Skeletal muscle cell (primary cell): ENCODE measurements around the gene EXOSC10.
"Not testable (repeated sequence)": the region's sequence is repeated elsewhere in the genome, so short reads cannot be mapped to it uniquely, and the experiment has no call there.

Source experiments
- DNase-seq: peaks from one replicate; pipeline ENCODE4 v3.0.0-alpha.2; 2010; ENCODE audit warnings: low read depth
- H3K4me3 ChIP-seq: 2 replicates; pipeline ENCODE4 v1.5.1; 2011; ENCODE audit warnings: low read depth, mild to moderate bottlenecking, control low read depth, low read length, moderate library complexity

EXOSC10 gene

DNA sequence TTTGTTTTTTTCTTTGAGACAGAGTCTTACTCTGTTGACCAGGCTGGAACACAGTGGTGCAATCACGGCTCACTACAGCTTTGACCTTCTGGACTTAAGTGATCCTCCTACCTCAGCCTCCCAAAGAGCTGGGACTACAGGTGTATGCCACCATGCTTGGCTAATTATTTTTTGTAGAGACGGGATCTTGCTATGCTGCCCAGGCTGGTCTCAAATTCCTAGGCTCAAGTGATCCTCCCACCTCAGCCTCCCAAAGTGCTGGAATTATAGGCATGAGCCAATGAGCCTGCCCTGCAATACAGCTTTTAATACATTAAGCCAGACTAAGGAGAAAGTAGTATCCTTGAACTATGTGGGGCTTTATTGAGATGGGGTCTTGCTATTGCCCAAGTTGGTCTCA is 16.6 kb upstream of the EXOSC10 start:
- no peak overlapping the region for H3K4me3 ChIP-seq
- DNase-seq, result no peak

- H3K4me3 ChIP-seq, result no peak overlapping the region
- no peak for DNase-seq
Measured at GRCh38 chr1:11114966-11115365, 15.3 kb upstream of the EXOSC10 start.

GRCh38 chr1:11109047-11109760 is 9.5 kb upstream of the EXOSC10 start:
- no peak overlapping the region for H3K4me3 ChIP-seq
- DNase-seq, result no peak

- H3K4me3 ChIP-seq, result no peak overlapping the region
- no peak for DNase-seq
Measured at GRCh38 chr1:11107599-11107998, 7.9 kb upstream of the EXOSC10 start.

DNA sequence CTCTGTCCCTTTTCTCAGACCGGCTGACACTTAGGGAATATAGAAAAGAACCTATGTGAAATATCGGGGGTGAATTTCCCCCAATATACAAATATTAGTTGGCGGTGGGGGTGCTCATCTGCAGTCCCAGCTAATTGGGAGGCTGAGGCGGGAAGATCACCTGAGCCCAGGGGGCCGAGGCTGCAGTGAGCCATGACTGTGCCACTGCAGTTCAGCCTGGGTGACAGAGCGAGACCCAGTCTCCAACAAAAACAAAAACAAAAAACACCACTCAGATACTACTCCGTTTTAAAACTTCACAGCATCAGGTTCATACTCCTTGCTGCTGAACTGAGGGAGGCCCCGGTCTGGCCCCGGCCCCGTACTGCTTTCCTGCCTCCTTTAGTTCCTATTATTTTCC is 5.9 kb upstream of the EXOSC10 start:
- no peak for DNase-seq
- H3K4me3 ChIP-seq, result no peak overlapping the region

GRCh38 chr1:11101347-11101746 is 1.7 kb upstream of the EXOSC10 start:
- no peak for DNase-seq
- H3K4me3 ChIP-seq, result no peak overlapping the region

DNA sequence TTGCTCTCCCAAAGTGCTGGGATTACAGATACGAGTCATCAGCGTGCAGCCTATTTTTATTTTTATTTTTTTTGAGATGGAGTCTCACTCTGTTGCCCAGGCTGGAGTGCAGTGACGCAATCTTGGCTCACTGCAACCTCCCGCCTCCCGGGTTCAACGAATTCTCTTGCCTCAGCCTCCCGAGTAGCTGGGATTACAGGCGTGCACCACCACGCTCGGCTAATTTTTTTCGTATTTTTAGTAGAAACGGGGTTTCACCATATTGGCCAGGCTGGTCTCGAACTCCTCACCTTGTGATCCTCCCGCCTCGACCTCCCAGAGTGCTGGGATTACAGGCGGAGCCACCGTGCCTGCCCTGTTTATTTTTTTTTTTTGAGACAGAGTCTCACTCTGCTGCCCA is 1.1 kb upstream of the EXOSC10 start:
- not testable (repeated sequence) for H3K4me3 ChIP-seq, DNase-seq

GRCh38 chr1:11100149-11100493 is 452 bp upstream of the EXOSC10 start:
- no peak for DNase-seq

GRCh38 chr1:11098931-11099309 is 749 bp downstream of the EXOSC10 start:
- DNase-seq, result no peak
- H3K4me3 ChIP-seq, result peak overlapping the region; percentile 96

More at GRCh38 chr1:11100149-11100493, 452 bp upstream of the EXOSC10 start:
- H3K4me3 ChIP-seq, result peak overlapping the region; percentile 96

GRCh38 chr1:11083784-11084183 is 15.9 kb downstream of the EXOSC10 start:
- H3K4me3 ChIP-seq, DNase-seq: not testable (repeated sequence)

- DNase-seq, result no peak
Measured at GRCh38 chr1:11080931-11081330, 18.7 kb downstream of the EXOSC10 start.

GRCh38 chr1:11078631-11079030 is 21.0 kb downstream of the EXOSC10 start:
- H3K4me3 ChIP-seq, result no peak overlapping the region
- DNase-seq, result peak; percentile 38

More at GRCh38 chr1:11080931-11081330, 18.7 kb downstream of the EXOSC10 start:
- no peak overlapping the region for H3K4me3 ChIP-seq

GRCh38 chr1:11073398-11073797 is 26.3 kb downstream of the EXOSC10 start:
- not testable (repeated sequence) for H3K4me3 ChIP-seq, DNase-seq

DNA sequence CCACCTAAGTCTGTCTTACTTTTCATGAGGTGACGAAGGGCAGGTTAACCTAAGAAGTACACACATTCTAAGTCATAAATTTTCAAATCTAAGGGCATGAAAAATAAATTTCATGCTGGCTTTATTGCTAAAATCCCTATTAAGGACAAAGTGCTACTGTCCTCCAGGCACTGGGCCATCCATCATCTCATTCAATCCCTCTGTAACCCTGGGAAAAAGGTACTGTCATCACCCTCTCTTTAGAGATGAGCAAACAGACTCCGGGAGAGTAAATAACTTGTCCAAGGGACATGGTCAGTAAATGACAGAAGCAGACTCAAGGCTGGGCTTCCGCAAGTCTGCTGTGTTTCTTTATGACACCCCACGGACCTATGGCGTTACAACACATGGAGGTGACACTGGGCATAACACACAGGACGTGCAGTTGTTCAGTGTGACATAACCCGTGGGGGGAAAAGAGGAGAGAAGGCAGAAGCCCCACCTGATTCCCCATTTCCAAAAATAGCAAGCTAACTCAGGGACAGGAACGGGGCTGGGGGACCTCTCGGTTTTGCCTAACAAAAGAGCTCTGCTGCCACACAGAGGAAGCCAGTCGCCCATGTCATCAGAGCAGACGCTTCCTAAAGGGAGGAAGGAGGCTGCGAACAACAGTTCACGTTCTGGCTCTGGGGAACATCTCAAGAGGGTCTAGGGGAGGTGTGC is 27.3 kb downstream of the EXOSC10 start:
- DNase-seq, result no peak
- no peak overlapping the region for H3K4me3 ChIP-seq

DNA sequence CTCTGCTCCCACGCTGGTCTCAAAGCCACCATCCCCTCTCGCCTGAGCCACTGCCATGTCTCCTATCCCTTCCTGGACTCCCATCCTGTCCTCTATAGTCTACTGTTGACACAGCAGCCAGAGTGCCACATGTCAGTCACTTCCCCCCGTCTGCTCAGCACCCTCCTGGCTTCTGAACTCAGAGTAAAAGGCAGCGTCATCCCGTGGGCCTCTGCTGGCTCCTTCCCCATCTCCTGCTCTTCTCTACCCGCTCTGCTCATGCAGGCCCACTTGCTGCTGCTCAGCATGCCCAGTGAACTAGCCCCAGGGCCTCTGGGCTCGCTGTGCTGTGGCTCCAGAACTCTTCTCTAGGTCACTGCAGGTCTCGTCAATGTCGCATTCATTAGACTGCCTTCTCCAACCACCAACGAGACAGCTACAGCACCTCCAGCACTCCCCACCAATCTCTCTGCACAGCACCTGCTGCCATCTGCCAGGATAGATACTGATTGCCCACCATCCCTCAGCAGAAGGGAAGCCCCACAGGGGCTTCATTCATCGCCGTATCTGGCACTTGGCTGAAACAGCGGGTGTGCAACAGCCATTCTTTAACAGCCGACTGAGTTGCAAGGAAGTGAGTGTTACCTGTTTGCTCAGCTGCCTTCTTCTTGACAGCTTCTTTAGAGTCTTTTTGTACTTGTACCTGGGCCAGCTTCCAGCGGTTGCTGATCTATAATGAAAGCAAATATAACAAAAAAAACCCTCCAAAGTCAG is 28.0 kb downstream of the EXOSC10 start:
- H3K4me3 ChIP-seq, result no peak overlapping the region
- no peak for DNase-seq

GRCh38 chr1:11070876-11071275 is 28.8 kb downstream of the EXOSC10 start:
- no peak for DNase-seq
- no peak overlapping the region for H3K4me3 ChIP-seq

DNA sequence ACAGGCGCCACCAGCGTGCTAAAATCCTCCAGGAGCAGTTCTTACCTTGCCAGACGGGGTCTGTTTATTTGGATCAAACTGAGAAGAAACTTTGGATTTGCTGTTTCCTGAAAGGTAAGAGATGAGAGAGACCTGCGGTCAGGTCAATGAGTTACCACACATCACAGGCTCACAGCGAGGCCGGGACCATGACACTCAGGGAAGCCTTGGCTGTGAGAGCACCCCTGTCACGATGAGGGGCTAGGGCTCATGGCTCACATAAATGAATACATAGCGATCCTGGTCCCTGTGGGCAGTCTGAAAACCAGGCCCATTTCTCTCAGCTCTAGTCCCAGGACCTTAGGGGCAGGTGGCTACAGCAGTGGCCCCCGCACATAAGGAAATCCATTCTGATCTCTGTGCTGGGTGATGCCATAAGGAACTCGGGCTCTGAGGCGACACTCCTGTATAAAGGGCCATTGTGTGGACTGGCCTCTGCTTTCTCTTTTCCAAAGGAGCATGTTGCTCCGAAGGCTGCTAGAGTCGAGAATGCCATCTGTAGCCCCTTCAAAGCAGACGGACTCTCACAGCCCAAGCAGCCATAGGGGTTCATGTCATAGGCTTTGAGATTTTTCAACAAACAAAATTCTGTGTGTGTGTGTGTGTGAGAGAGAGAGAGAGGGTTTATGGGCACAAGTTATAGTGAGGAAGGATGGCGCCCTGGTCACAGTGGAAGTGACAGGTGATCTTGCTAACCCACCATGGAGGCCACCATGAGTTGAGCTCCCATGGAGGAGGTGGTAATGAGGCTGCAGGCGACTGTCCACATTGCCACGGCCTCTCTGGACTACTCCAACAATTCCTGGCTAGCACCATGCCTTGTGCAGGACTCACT is 30.8 kb downstream of the EXOSC10 start:
- no peak overlapping the region for H3K4me3 ChIP-seq
- DNase-seq, result no peak

DNA sequence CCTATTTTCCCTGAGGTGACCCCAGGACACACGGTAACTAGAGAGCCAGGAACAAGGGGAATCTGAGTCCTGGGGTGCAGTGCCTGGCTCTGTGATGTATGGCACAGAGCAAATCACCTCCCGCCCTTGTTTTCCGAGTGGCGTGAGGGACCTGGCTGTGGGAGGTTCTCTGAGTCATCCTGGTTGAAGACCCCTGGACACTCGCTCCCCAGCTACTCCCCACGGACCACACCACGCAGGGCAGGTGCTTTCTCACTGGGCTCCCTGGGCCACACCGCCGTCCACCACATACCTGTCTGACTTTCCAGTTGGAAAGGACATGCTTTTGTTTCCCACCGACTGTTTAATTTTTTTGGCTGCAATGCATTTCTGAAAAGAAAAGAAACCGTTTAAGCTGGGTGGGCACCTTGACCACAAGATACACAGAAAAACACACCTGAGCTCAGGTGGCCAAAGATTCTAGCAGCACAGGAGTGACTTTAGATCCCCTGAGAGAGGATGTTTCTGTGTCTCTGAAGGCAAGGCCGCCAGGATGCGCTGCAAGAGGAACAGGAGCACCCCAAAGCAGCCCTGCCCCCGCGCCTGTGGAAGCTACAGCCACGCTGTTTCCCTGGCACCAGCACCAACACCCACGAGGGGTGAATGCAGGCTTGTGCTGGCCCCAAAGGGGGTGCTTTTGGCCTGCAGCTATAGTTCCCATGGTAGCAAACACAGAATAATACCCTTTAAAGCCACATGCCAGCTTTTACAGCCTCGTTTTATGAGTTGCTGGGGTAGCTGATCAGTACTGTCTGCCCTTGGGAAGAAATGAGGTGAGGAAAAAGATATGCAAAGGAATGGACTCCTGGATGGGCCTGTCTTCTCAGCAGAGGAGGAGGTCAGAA is 31.7 kb downstream of the EXOSC10 start:
- H3K4me3 ChIP-seq, result no peak overlapping the region
- no peak for DNase-seq

- DNase-seq, result no peak
- H3K4me3 ChIP-seq, result no peak overlapping the region
Measured at GRCh38 chr1:11065796-11066195, 33.9 kb downstream of the EXOSC10 start.
